Astrocyte of the cerebellum (primary cell): ENCODE data around the gene PIGH.
A peak's percentile ranks its signal among the peaks of the same experiment; 100 is the strongest.

ENCODE experiments used
- DNase-seq: peaks from one replicate; pipeline ENCODE4 v3.0.0-alpha.2; 2011; ENCODE audit warnings: low read depth
- H3K4me3 ChIP-seq: 2 replicates; pipeline ENCODE4 v1.5.1; 2011; ENCODE audit warnings: mild to moderate bottlenecking, low read depth, low read length, moderate library complexity
- CTCF ChIP-seq: IDR thresholded peaks from 2 replicates; pipeline ENCODE4 v1.5.1; 2012; ENCODE audit warnings: low read length, low read depth, moderate library complexity, mild to moderate bottlenecking; ENCODE audit errors: missing control alignments
- in situ Hi-C: cut with HindIII; loops from 2 replicates; pipeline ENCODE4 v1.10.0; 2017; ENCODE audit warnings: low sequenced_read_pairs

PIGH gene

GRCh38 chr14:67571991-67572323 lies 28.1 kb downstream of the PIGH start:
- no peak overlapping the region for H3K4me3 ChIP-seq
- TF ChIP-seq CTCF: no peak
- in situ Hi-C loops: loop anchor here (5.0 kb wide), 1 partner anchor 140 kb away; no protein-coding TSS in a partner anchor
- no peak for DNase-seq

GRCh38 chr14:67571275-67571990 lies 28.6 kb downstream of the PIGH start:
- DNase-seq: peak; percentile 19
- peak; percentile 95 for TF ChIP-seq CTCF
- H3K4me3 ChIP-seq: no peak overlapping the region
- in situ Hi-C loops: loop anchor here (5.0 kb wide), 1 partner anchor 139 kb away; no protein-coding TSS in a partner anchor

- in situ Hi-C loops: loop anchor here (5.0 kb wide), 1 partner anchor 138 kb away; no protein-coding TSS in a partner anchor
- TF ChIP-seq CTCF: no peak
- DNase-seq: no peak
- H3K4me3 ChIP-seq: no peak overlapping the region
Observed at GRCh38 chr14:67570453-67570852, 29.6 kb downstream of the PIGH start.

GRCh38 chr14:67569651-67570290 lies 30.3 kb downstream of the PIGH start:
- TF ChIP-seq CTCF: no peak

GRCh38 chr14:67569011-67569650 lies 30.9 kb downstream of the PIGH start:
- no peak for DNase-seq
- in situ Hi-C loops: no loop called here
- H3K4me3 ChIP-seq: no peak overlapping the region
- TF ChIP-seq CTCF: no peak

More at GRCh38 chr14:67569651-67570290, 30.3 kb downstream of the PIGH start:
- no peak for DNase-seq
- in situ Hi-C loops: loop anchor here (5.0 kb wide), 1 partner anchor 137 kb away; no protein-coding TSS in a partner anchor
- no peak overlapping the region for H3K4me3 ChIP-seq

GRCh38 chr14:67567654-67568053 lies 32.4 kb downstream of the PIGH start:
- TF ChIP-seq CTCF: no peak
- no peak for DNase-seq
- no peak overlapping the region for H3K4me3 ChIP-seq
- in situ Hi-C loops: no loop called here
